Heart right ventricle (tissue), 16 donors: Measurements from ENCODE around the gene EDN2. TPM values are rescaled to one million over a fixed set of nuclear protein-coding genes. Genes with fewer than 3 reads are reported as not detected.

Experiments
- ATAC-seq, 8 donors: fragments of 200-7000 bp; cut with Tn5 transposase; one replicate each; pipeline ENCODE4 v1.9.1; 2020; ENCODE audit warnings: mild to moderate bottlenecking in 8 of 8, moderate library complexity in 8 of 8, moderate number of reproducible peaks in 1 of 8
- DNase-seq, 2 donors: peaks; one replicate each; pipeline ENCODE4 v3.0.0-alpha.2; 2020
- H3K27ac ChIP-seq, 10 donors: fragments of 200-600 bp; sonication (generic) in 2 of 10; one replicate each; pipeline versions ENCODE4 v1.5.0 to v1.8.0; 2020 to 2022; ENCODE audit warnings: mild to moderate bottlenecking in 3 of 10
- H3K27me3 ChIP-seq, 7 donors: fragments of 200-600 bp; one replicate each; pipeline ENCODE4 v1.8.0; 2021 to 2022; ENCODE audit warnings: mild to moderate bottlenecking in 2 of 7
- H3K36me3 ChIP-seq, 9 donors: fragments of 200-600 bp; sonication (generic) in 1 of 9; one replicate each; pipeline versions ENCODE4 v1.5.0 to v1.8.0; 2020 to 2022; ENCODE audit warnings: mild to moderate bottlenecking in 2 of 9
- H3K4me1 ChIP-seq, 9 donors: fragments of 200-600 bp; sonication (generic) in 1 of 9; one replicate each; pipeline versions ENCODE4 v1.5.0 to v1.8.0; 2020 to 2022; ENCODE audit warnings: mild to moderate bottlenecking in 4 of 9
- H3K4me3 ChIP-seq, 10 donors: fragments of 200-600 bp; sonication (generic) in 2 of 10; one replicate each; pipeline versions ENCODE4 v1.5.0 to v1.8.0; 2020 to 2022; ENCODE audit warnings: mild to moderate bottlenecking in 7 of 10, moderate library complexity in 2 of 10
- H3K9me3 ChIP-seq, 11 donors: fragments of 200-600 bp in 10 of 11; sonication (generic) in 2 of 11; one replicate each; pipeline versions ENCODE4 v1.5.0 to v1.8.0; 2013 to 2022; ENCODE audit warnings: mild to moderate bottlenecking in 2 of 11, control low read depth in 1 of 11, moderate library complexity in 1 of 11
- WGBS, 2 donors: extraction: QIAGEN DNeasy Blood & Tissue Kit; methylation state at CpG; one replicate each; pipeline ENCODE4 v1.1.7; 2013; ENCODE audit warnings: inconsistent platforms in 1 of 2; 5-methylcytosine and 5-hydroxymethylcytosine counted together
- intact Hi-C, 10 donors: fragments of 100-400 bp; cut with DNase I; formaldehyde crosslinking; loops; one replicate each; pipeline versions ENCODE4 v1.11.1 to v1.14.2; 2022
- polyA plus RNA-seq, 2 donors: library from polyadenylated mRNA; stranded (reverse); fragments of 200-250 nt; gene quantifications; one replicate each; pipeline ENCODE4 v1.2.3, GENCODE V29; 2013
- total RNA-seq, 10 donors: library from RNA; stranded (reverse); fragmentation: NEBNext Ultra II Directional in 3 of 10; extraction: Animal tissue kit (Norgen Biotek cat#: 25700) in 3 of 10; gene quantifications; one replicate each; pipeline versions ENCODE4 v1.2.1 to v1.2.4, GENCODE V29; 2021 to 2023
- TF ChIP-seq, protein P1 (sequence below), 9 donors: fragments of 200-600 bp; sonication (generic) in 2 of 9; IDR thresholded peaks; one replicate each; pipeline versions ENCODE4 v1.5.0 to v1.8.0; 2021 to 2022; ENCODE audit warnings: antibody characterized with exemption in 9 of 9, mild to moderate bottlenecking in 5 of 9, moderate library complexity in 1 of 9
- donor health status: Arrhythmogenic right ventricular cardiomyopathy.
- donor health status: ischemic (EF 13 %, LVEDD 7.1; RV severe dilation, severe dysfunction).
- donor health status: healthy with polysubstance abuse.
- donor health status: DM: no; HTN: yes; CAD: no.
- donor health status: DM: no; HTN: no; CAD: no.
- donor health status: ischemic (EF 25% LVEDD 6.9; RV normal size, moderate dysfunction).
- donor health status: ischemic (EF 25% LVEDD 5.7; RV mildly dilated, moderate dysfunction).
- donor health status: healthy.
- donor health status: DM: yes; HTN: yes; CAD: no.
- donor health status: Ischemic cardiomyopathy.
- donor health status: ischemic (EF 35%, LVEDD 5.7; RV mildly dilated, moderate dysfunction).
- donor health status: nonischemic (EF 11% LVEDD 7.7; RV severe dilation, severe dysfunction).
- donor health status: DM: yes; HTN: yes; CAD: no.
- donor health status: PGD.
- donor health status: ischemic (EF 29% LVEDD 5.4; RV normal size, mild dysfunction).
- donor health status: nonischemic (EF 23%, LVEDD 6.1; RV moderate dilation, normal function).

Gene EDN2
- total and polyA plus RNA-seq, 12 donors = 0.30 to 8.5 (median 1.0) TPM; not detected in 5

DNA sequence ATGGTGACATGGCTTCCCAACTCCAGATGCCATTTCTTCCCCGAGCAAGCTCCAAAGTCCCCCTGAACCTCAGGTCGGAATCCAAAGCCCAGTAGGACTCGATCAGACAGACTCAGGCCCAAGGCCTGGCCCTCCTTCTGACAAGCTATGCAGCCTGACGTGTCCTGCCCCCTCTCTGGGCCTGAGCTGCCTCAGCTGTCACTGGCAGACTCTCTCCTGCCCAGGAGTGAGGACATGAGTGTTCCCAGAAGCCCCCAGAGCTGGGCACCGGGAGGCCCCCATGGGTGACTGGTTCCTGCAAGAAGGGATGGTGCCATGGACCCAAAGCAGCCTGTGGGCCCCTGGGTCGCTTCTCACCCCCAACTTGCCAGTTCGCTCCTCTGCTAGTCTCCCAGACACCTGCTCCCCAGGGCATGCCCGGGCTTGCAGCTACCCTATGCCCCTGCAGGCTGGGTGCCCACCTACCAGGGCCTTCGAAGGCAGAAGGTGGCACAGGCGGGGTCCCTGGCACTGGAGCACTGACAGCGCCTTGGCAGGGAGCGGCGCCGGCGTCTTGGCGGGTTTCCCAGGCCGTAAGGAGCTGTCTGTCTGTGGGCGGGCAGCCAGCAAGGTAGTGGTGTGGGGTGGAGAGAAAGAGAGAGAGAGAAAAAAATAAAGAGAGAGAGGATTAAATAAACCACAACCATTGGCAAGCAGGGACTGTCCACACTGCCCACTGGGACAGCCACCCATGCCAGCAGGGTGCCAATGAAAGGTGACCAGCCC lies 2.3 kb downstream of the EDN2 start:
- TF ChIP-seq, protein P1, sequence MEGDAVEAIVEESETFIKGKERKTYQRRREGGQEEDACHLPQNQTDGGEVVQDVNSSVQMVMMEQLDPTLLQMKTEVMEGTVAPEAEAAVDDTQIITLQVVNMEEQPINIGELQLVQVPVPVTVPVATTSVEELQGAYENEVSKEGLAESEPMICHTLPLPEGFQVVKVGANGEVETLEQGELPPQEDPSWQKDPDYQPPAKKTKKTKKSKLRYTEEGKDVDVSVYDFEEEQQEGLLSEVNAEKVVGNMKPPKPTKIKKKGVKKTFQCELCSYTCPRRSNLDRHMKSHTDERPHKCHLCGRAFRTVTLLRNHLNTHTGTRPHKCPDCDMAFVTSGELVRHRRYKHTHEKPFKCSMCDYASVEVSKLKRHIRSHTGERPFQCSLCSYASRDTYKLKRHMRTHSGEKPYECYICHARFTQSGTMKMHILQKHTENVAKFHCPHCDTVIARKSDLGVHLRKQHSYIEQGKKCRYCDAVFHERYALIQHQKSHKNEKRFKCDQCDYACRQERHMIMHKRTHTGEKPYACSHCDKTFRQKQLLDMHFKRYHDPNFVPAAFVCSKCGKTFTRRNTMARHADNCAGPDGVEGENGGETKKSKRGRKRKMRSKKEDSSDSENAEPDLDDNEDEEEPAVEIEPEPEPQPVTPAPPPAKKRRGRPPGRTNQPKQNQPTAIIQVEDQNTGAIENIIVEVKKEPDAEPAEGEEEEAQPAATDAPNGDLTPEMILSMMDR (IDR thresholded peaks at IDR 0.05) = no peak
- H3K4me3 ChIP-seq = no peak overlapping the region
- DNase-seq = peak in 1 of 2 donors; percentile 60
- H3K9me3 ChIP-seq = no peaks in the 10 kb centered on the region
- no peak for ATAC-seq
- intact Hi-C loops = no loop called here
- 49 to 59% methylated on average over 18 of the region's 18 CpGs for WGBS, 2 donors
- H3K27me3 ChIP-seq = peaks cover 0 to 9% (median 0%) of the 10 kb centered on the region in 7 donors
- H3K27ac ChIP-seq = peak overlapping the region in 5 of 10 donors; percentile 23 to 62 (median 51)
- peaks cover 15 to 73% (median 43%) of the 10 kb centered on the region in 9 donors for H3K4me1 ChIP-seq
- H3K36me3 ChIP-seq = no peaks in the 10 kb centered on the region

DNA sequence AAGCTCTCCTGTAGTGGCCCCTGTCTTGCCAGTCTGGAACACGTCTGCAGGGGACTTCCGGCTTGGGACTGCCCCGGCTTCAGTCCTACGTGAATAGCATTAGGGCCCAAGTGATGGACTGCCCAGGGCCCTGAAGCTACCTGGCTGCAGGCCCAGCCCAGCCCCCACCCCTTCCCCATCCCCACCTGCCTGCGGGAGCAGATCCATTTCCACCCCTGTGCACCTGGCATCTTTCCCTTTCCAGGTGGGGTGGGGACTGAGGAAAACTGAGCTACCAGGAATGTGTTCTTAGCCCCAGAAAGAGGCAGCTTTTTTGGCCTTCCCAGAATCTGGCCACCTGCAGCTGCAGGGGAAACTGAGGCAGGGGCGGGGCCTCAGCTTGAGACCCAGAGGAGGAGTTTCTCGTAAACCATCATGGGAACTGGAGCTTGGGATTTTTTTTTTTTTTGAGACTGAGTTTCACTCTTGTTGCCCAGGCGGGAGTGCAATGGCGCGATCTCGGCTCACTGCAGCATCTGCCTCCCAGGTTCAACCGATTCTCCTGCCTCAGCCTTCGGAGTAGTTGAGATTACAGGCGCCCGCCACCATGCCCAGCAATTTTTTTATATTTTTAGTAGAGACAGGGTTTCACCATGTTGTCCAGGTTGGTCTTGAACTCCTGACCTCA lies 3.2 kb downstream of the EDN2 start:
- H3K27me3 ChIP-seq = peaks cover 0 to 5% (median 0%) of the 10 kb centered on the region in 7 donors
- 91 to 95% methylated on average over 15 of the region's 15 CpGs for WGBS, 2 donors
- no peak overlapping the region for H3K27ac ChIP-seq
- no peaks in the 10 kb centered on the region for H3K9me3 ChIP-seq
- intact Hi-C loops = no loop called here
- no peak for DNase-seq
- H3K36me3 ChIP-seq = no peaks in the 10 kb centered on the region
- no peak overlapping the region for H3K4me3 ChIP-seq
- ATAC-seq = no peak
- peaks cover 15 to 73% (median 43%) of the 10 kb centered on the region in 9 donors for H3K4me1 ChIP-seq
- TF ChIP-seq, protein P1 (IDR thresholded peaks at IDR 0.05) = no peak

DNA sequence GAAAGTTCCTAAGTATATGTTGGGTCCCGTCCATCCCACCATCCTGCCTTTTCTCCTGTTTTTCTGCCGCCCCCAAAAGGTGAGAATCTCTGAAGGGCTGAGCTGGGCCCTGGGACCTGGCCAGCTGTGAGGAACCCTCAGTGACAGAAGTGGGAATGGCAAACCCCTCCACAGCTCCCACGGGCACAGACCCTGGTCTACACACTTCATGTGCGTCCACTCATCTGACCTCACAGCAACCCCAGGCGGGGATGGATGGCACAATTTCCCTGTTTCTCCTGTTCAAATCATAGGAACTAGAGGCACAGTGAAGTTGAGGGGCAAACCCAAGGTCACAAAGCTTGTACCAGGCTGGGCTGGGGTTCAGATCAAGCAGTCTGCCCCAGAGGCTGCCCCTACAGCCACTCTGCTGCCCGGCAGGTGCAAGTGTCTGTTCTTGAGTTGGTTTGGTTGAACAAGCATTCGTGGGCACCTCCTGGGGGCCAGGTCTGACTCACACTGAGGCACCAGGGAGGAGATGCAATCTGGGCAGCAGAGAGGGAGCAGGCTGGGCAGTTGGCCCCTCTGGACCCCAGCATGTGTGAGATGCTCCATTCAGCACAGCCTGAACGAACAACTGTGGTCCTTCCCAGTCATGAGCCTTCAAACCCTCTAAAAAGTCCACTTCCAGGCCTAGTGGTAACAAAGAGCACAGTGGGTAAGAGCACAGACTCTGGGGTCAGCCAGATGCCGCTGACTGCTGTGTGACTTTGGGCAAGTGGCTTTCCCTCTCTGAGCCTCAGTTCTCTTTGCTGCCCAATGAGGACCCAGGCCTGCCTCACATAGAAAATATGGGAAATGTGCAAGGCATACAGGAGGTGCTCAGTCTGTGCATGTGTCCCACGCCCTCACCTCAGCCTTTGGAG lies 4.0 kb downstream of the EDN2 start:
- Histone ChIP-seq H3K27ac (no peak overlapping the region), H3K36me3 (no peaks in the 10 kb centered on the region), H3K27me3 (peaks cover 0 to 5% (median 0%) of the 10 kb centered on the region in 7 donors), H3K4me1 (peaks cover 18 to 72% (median 48%) of the 10 kb centered on the region in 9 donors), H3K4me3 (no peak overlapping the region), H3K9me3 (no peaks in the 10 kb centered on the region)
- intact Hi-C loops = no loop called here
- TF ChIP-seq, protein P1 (IDR thresholded peaks at IDR 0.05) = no peak
- 89 to 96% methylated on average over 10 of the region's 10 CpGs for WGBS, 2 donors
- no peak for DNase-seq
- no peak for ATAC-seq

DNA sequence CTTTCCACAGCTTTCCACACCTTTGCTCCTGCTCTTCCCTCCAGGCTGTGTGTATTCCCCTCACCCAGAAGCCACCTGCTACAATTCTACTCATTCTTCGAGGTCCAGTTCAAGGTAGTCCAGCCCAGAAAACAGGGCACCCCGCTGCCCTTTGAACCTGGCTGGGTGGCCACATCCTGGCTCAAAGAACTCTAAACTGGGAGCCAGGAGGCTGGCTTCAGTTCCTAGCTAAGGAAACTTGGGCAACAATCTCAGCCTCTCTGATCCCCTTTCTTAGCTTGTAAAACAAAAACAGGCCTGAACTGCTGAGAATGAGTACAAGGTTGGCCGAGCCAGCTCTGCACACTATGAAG lies 4.7 kb downstream of the EDN2 start:
- Histone ChIP-seq H3K27me3 (peaks cover 0 to 5% (median 0%) of the 10 kb centered on the region in 7 donors), H3K4me3 (no peak overlapping the region), H3K36me3 (no peaks in the 10 kb centered on the region), H3K4me1 (peaks cover 24 to 72% (median 50%) of the 10 kb centered on the region in 9 donors), H3K27ac (peak overlapping the region in 1 of 10 donors; percentile 36), H3K9me3 (no peaks in the 10 kb centered on the region)
- WGBS, 2 donors = 87 to 91% methylated on average over 3 of the region's 3 CpGs
- DNase-seq (no peak), ATAC-seq (no peak)
- TF ChIP-seq, protein P1 (IDR thresholded peaks at IDR 0.05) = no peak
- intact Hi-C loops = no loop called here
